LNCAP (cell line): ENCODE measurements around the gene RBMY1J.
"Not testable (repeated sequence)": the region's sequence is repeated elsewhere in the genome, so short reads cannot be mapped to it uniquely, and the experiment has no call there.

Experiments
- TF ChIP-seq, protein P1 (sequence below): fragments of 450-650 bp; IDR thresholded peaks from 2 replicates; pipeline ENCODE4 v1.5.1; 2017; ENCODE audit warnings: mild to moderate bottlenecking

RBMY1J gene

DNA sequence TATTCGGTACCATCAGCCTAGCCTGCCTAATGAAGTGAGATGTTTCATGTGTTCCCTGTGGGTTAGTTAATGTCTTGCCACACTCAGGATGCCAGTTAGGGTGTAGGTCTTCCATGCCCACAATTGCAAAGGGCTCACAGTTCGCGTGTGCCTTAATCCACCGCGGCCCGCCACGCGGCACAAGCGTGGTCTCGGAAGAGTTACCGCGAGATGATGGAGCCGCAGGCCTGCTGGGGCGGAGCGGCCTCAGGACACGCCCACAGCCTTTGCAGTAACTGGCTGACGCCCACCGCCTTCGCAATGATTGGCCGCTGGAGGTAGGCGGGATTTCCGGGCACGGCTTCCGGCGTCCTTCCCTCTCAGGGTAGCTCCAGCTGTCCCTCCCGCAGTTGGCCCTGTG lies at the start of gene RBMY1J:
TSS of gene RBMY1J (plus strand) at position 301 of the 400 bp plus-strand sequence. CDS start 2,038 bp downstream, outside the sequence.
- TF ChIP-seq, protein P1, sequence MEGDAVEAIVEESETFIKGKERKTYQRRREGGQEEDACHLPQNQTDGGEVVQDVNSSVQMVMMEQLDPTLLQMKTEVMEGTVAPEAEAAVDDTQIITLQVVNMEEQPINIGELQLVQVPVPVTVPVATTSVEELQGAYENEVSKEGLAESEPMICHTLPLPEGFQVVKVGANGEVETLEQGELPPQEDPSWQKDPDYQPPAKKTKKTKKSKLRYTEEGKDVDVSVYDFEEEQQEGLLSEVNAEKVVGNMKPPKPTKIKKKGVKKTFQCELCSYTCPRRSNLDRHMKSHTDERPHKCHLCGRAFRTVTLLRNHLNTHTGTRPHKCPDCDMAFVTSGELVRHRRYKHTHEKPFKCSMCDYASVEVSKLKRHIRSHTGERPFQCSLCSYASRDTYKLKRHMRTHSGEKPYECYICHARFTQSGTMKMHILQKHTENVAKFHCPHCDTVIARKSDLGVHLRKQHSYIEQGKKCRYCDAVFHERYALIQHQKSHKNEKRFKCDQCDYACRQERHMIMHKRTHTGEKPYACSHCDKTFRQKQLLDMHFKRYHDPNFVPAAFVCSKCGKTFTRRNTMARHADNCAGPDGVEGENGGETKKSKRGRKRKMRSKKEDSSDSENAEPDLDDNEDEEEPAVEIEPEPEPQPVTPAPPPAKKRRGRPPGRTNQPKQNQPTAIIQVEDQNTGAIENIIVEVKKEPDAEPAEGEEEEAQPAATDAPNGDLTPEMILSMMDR, result not testable (repeated sequence)

DNA sequence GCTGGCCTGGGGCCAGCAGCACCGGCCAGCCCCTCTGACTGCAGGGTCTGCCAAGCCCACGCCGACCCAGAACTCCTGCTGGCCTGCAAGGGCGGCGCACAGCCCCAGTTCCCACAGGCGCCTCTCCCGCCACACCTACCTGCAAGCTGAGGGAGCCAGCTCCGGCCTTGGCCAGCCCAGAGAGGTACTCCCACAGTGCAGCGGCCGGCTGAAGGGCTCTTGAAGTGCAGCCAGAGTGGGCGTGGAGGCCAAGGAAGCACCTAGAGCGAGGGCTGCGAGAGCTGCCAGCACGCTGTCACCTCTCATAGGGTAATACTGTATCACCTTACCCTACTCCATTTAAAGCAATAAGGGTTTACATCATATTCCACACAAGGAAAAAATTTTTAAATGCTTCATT lies 35.8 kb upstream of the RBMY1J start:
- TF ChIP-seq, protein P1, result no peak

- TF ChIP-seq, protein P1, result no peak
Observed at GRCh38 chrY:22370623-22371022, 32.6 kb upstream of the RBMY1J start.

DNA sequence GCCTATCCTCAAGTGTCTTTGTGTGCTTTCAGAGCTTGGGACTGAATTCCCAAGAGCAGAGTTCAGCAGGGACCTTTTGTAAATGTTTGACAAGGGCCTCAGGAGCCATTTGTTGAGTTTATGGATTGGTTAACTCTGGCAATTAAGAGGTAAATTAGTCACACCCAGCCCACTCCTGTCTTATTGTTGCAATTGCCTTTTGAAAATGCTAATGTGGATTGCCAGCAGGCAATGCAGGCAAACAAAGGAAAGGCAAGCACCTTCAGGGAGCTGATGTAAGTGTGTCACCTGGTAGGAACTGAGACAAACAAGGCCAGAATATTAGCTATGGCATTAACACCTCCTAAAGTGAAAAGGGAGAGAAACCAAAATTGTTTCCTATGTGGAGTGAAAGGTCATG lies 29.7 kb upstream of the RBMY1J start:
- TF ChIP-seq, protein P1, result no peak
